Stimulated activated CD4-positive, alpha-beta T cell treated with anti-CD3 and anti-CD28 coated beads, Interleukin-1b, Interleukin-23, amount 100 ng/mL, for 24 hours (primary cell): ENCODE measurements around the gene NEB.
"Not testable (repeated sequence)": the region's sequence is repeated elsewhere in the genome, so short reads cannot be mapped to it uniquely, and the experiment has no call there.

Source experiments
- DNase-seq, 4 experiments: peaks; one replicate each; pipeline ENCODE4 v3.0.0-alpha.2; 2020; ENCODE audit warnings: low read depth in 4 of 4, low spot score in 1 of 4

The NEB gene

GRCh38 chr2:151562398-151562797 lies 171.9 kb downstream of the NEB start:
- no peak for DNase-seq

- no peak for DNase-seq
Measured at GRCh38 chr2:151560289-151560688, 174.0 kb downstream of the NEB start.

GRCh38 chr2:151559431-151559830 lies 174.8 kb downstream of the NEB start:
- DNase-seq: not testable (repeated sequence)

GRCh38 chr2:151557883-151558282 lies 176.4 kb downstream of the NEB start:
- not testable (repeated sequence) for DNase-seq

GRCh38 chr2:151556121-151556520 lies 178.2 kb downstream of the NEB start:
- DNase-seq: no peak

- DNase-seq: no peak
Measured at GRCh38 chr2:151552287-151552686, 182.0 kb downstream of the NEB start.

- DNase-seq: no peak
Measured at GRCh38 chr2:151551556-151551955, 182.7 kb downstream of the NEB start.

- DNase-seq: no peak
Measured at GRCh38 chr2:151549191-151549590, 185.1 kb downstream of the NEB start.

- DNase-seq: no peak
Measured at GRCh38 chr2:151544449-151544848, 189.8 kb downstream of the NEB start.

- no peak for DNase-seq
Measured at GRCh38 chr2:151543876-151544275, 190.4 kb downstream of the NEB start.

GRCh38 chr2:151534001-151534400 lies 200.3 kb downstream of the NEB start:
- DNase-seq: no peak

- no peak for DNase-seq
Measured at GRCh38 chr2:151533127-151533526, 201.1 kb downstream of the NEB start.

GRCh38 chr2:151526572-151527090 lies 207.6 kb downstream of the NEB start:
- no peak for DNase-seq

- no peak for DNase-seq
Measured at GRCh38 chr2:151525821-151526373, 208.4 kb downstream of the NEB start.

- no peak for DNase-seq
Measured at GRCh38 chr2:151523850-151524249, 210.4 kb downstream of the NEB start.

- DNase-seq: no peak
Measured at GRCh38 chr2:151522556-151522955, 211.7 kb downstream of the NEB start.

- DNase-seq: no peak
Measured at GRCh38 chr2:151520976-151521375, 213.3 kb downstream of the NEB start.

- DNase-seq: no peak
Measured at GRCh38 chr2:151518802-151519201, 215.5 kb downstream of the NEB start.

GRCh38 chr2:151508519-151508918 lies 225.8 kb downstream of the NEB start:
- no peak for DNase-seq

GRCh38 chr2:151506170-151506569 lies 228.1 kb downstream of the NEB start:
- no peak for DNase-seq

GRCh38 chr2:151498178-151498577 lies 236.1 kb downstream of the NEB start:
- no peak for DNase-seq

GRCh38 chr2:151491496-151491895 lies 242.8 kb downstream of the NEB start:
- no peak for DNase-seq

- no peak for DNase-seq
Measured at GRCh38 chr2:151490276-151490675, 244.0 kb downstream of the NEB start.
